Cardiac muscle cell (in vitro differentiated cells and primary cell): Measurements from ENCODE around the gene DOK3. TPM values are rescaled to one million over a fixed set of nuclear protein-coding genes. Genes with fewer than 3 reads are reported as not detected.

Experiments
- DNase-seq, 2 donors: peaks; one replicate each; pipeline versions ENCODE4 v3.0.0 to v3.0.0-alpha.2; 2010 to 2017; ENCODE audit warnings: low read depth in 1 of 2, low spot score in 1 of 2
- H3K27ac ChIP-seq: fragments of 200-600 bp; sonication (generic); 2 replicates; pipeline ENCODE4 v1.5.1; 2016
- H3K27me3 ChIP-seq: fragments of 200-600 bp; sonication (generic); 2 replicates; pipeline ENCODE4 v1.6.0; 2016; ENCODE audit warnings: control low read depth
- H3K36me3 ChIP-seq: fragments of 200-600 bp; sonication (generic); 2 replicates; pipeline ENCODE4 v1.5.1; 2016; ENCODE audit warnings: control low read depth
- H3K4me1 ChIP-seq: fragments of 200-600 bp; sonication (generic); 2 replicates; pipeline ENCODE4 v1.8.1; 2017; ENCODE audit warnings: low read depth, mild to moderate bottlenecking, mixed run types
- H3K4me3 ChIP-seq: fragments of 200-600 bp; sonication (generic); 2 replicates; pipeline ENCODE4 v1.5.1; 2016; ENCODE audit warnings: mild to moderate bottlenecking
- H3K9me3 ChIP-seq: fragments of 200-600 bp; sonication (generic); 2 replicates; pipeline ENCODE4 v1.5.1; 2017; ENCODE audit warnings: low read depth, mild to moderate bottlenecking, control low read depth
- polyA plus RNA-seq: library from polyadenylated mRNA; unstranded; fragments of >200 nt; fragmentation: Nextera tagmentation; extraction: Ambion mirVana; gene quantifications from 2 replicates; pipeline ENCODE4 v1.2.1, GENCODE V29; 2016
- total RNA-seq: library from RNA; depleted of rRNA; stranded (reverse); fragments of >200 nt; gene quantifications from 2 replicates; pipeline ENCODE4 v1.2.3, GENCODE V29; 2016
- TF ChIP-seq, protein P1 (sequence below): IDR thresholded peaks from 2 replicates; pipeline ENCODE4 v1.5.1; 2012; ENCODE audit warnings: low read depth, mild to moderate bottlenecking, low read length

Gene DOK3
- total and polyA plus RNA-seq, 2 experiments from 2014 or later, result 2.4 to 3.7 TPM

DNA sequence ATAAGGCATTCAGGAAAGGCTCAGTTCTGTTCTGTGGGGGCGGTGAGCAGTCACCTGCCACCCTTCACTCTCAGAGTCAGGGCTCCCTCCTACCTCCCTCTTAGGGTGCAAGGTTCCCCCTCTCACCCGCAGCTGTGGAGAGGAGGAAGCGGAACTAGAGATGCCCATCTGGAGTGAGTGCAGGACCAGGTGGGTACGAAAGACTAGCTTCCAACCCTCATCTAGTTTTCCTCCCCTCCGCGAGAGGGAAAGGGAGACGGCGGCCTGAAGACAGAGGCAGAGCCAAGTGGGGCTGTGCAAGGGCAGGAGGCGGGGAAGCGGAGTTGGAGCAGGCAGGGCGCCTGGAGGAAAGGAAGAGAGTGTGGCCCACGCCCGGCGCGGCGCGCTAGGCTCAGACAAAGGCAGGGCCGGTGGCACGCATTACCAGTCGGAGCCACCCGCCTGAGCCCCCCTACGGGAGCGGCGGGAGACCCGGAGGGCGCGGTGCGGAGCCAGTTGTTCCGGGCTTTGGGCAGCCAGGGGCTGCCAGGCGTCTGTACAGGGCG is 55.7 kb downstream of the DOK3 start:
- H3K4me1 ChIP-seq, result peaks cover 9% of the 10 kb centered on the region
- H3K9me3 ChIP-seq, result no peaks in the 10 kb centered on the region
- peaks cover 2% of the 10 kb centered on the region for H3K36me3 ChIP-seq
- peak; percentile 46 to 52 for DNase-seq
- peak overlapping the region; percentile 54 for H3K4me3 ChIP-seq
- H3K27ac ChIP-seq, result no peak overlapping the region
- H3K27me3 ChIP-seq, result peaks cover 8% of the 10 kb centered on the region
- TF ChIP-seq, protein P1, sequence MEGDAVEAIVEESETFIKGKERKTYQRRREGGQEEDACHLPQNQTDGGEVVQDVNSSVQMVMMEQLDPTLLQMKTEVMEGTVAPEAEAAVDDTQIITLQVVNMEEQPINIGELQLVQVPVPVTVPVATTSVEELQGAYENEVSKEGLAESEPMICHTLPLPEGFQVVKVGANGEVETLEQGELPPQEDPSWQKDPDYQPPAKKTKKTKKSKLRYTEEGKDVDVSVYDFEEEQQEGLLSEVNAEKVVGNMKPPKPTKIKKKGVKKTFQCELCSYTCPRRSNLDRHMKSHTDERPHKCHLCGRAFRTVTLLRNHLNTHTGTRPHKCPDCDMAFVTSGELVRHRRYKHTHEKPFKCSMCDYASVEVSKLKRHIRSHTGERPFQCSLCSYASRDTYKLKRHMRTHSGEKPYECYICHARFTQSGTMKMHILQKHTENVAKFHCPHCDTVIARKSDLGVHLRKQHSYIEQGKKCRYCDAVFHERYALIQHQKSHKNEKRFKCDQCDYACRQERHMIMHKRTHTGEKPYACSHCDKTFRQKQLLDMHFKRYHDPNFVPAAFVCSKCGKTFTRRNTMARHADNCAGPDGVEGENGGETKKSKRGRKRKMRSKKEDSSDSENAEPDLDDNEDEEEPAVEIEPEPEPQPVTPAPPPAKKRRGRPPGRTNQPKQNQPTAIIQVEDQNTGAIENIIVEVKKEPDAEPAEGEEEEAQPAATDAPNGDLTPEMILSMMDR, result no peak

DNA sequence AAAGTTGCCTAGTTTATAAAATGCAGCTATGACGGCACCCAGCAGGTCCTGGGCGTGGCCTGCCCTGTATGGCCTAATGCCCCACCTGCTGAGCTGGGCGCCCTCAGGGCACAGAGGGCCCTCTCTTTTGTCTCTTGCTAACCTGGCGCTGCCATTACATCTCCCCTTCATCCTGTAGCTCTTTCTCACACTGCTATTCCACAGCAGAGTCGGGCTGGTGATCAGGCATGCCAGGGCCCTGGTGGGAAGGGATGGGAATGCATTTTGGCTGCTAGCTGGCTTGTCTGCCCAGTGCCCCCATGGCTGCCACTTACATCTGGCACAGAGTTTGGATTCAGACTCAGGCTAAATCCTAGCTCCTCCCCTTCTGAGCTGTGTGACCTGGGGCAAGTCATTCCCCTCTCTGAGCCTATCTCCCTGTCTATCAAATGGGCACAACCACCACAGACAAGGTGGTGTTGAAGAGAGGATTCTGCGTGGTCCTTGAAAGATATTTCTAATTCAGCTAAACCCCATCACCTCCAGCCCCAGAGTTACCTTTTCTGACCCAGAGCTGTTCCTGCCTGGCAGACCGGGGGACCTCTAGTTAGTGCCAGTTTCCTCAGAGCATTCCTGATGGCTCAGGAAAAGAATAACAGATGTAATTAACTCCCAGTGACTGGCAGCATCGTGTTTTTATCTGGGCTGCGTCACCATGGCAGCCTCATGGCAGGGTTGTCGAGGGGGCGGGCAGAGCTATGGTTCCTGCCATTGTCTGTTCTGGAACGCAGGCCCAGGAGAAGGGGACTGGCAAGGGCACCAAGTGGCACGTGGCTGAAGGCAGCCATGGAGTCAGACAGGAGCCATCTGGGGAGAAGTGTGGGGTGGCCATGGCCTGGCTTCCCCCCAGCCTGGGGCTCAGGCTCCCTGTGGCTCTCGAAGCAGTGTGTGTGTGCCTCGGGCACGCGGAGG is 56.7 kb downstream of the DOK3 start:
- peaks cover 8% of the 10 kb centered on the region for H3K27me3 ChIP-seq
- TF ChIP-seq, protein P1, result no peak
- no peaks in the 10 kb centered on the region for H3K9me3 ChIP-seq
- no peaks in the 10 kb centered on the region for H3K36me3 ChIP-seq
- no peak overlapping the region for H3K4me3 ChIP-seq
- H3K4me1 ChIP-seq, result peaks cover 9% of the 10 kb centered on the region
- no peak for DNase-seq
- H3K27ac ChIP-seq, result no peak overlapping the region

Other genes with a start within 250 kb of the DOK3 start
- 69.2 and 94.7 TPM in 2 replicates for gene RAB24, start 206.1 kb downstream of the DOK3 start, total RNA-seq
- gene RAB24, start 206.1 kb downstream of the DOK3 start, polyA plus RNA-seq, result 70.7 and 81.5 TPM in 2 replicates
- gene PRELID1, start 206.0 kb downstream of the DOK3 start, total RNA-seq, result 86.0 and 156 TPM in 2 replicates
- 134 and 185 TPM in 2 replicates for gene PRELID1, start 206.0 kb downstream of the DOK3 start, polyA plus RNA-seq
- gene MXD3, start 197.9 kb downstream of the DOK3 start, total RNA-seq, result 15.2 and 112 TPM in 2 replicates
- 7.3 and 50.5 TPM in 2 replicates for gene MXD3, start 197.9 kb downstream of the DOK3 start, polyA plus RNA-seq
- 163 and 198 TPM in 2 replicates for gene LMAN2, start 158.2 kb downstream of the DOK3 start, total RNA-seq
- 213 and 261 TPM in 2 replicates for gene LMAN2, start 158.2 kb downstream of the DOK3 start, polyA plus RNA-seq
- gene RGS14, start 151.9 kb downstream of the DOK3 start, total RNA-seq, result 68.1 and 139 TPM in 2 replicates
- gene RGS14, start 151.9 kb downstream of the DOK3 start, polyA plus RNA-seq, result 33.6 and 76.5 TPM in 2 replicates
- gene SLC34A1, start 125.4 kb downstream of the DOK3 start, total RNA-seq, result not detected in 2 replicates
- gene SLC34A1, start 125.4 kb downstream of the DOK3 start, polyA plus RNA-seq, result not detected in 2 replicates
- gene PFN3, start 109.2 kb downstream of the DOK3 start, total RNA-seq, result not detected in 2 replicates
- gene PFN3, start 109.2 kb downstream of the DOK3 start, polyA plus RNA-seq, result not detected in 2 replicates
- gene F12, start 100.3 kb downstream of the DOK3 start, total RNA-seq, result 3.4 and 4.6 TPM in 2 replicates
- 5.0 and 13.6 TPM in 2 replicates for gene F12, start 100.3 kb downstream of the DOK3 start, polyA plus RNA-seq
- gene GRK6, start 83.2 kb downstream of the DOK3 start, total RNA-seq, result 43.7 and 62.1 TPM in 2 replicates
- gene GRK6, start 83.2 kb downstream of the DOK3 start, polyA plus RNA-seq, result 39.6 and 62.0 TPM in 2 replicates
- 26.4 and 29.0 TPM in 2 replicates for gene PRR7, start 63.0 kb downstream of the DOK3 start, total RNA-seq
- gene PRR7, start 63.0 kb downstream of the DOK3 start, polyA plus RNA-seq, result 27.1 and 29.2 TPM in 2 replicates
- 258 and 295 TPM in 2 replicates for gene DBN1, start 36.2 kb downstream of the DOK3 start, total RNA-seq
- gene DBN1, start 36.2 kb downstream of the DOK3 start, polyA plus RNA-seq, result 147 and 185 TPM in 2 replicates
- 165 and 255 TPM in 2 replicates for gene PDLIM7, start 12.2 kb downstream of the DOK3 start, total RNA-seq
- 328 and 537 TPM in 2 replicates for gene PDLIM7, start 12.2 kb downstream of the DOK3 start, polyA plus RNA-seq
- 183 and 223 TPM in 2 replicates for gene DDX41, start 7.1 kb upstream of the DOK3 start, total RNA-seq
- gene DDX41, start 7.1 kb upstream of the DOK3 start, polyA plus RNA-seq, result 107 and 109 TPM in 2 replicates
- 62.2 and 80.9 TPM in 2 replicates for gene FAM193B, start 44.7 kb upstream of the DOK3 start, total RNA-seq
- 67.4 and 80.2 TPM in 2 replicates for gene FAM193B, start 44.7 kb upstream of the DOK3 start, polyA plus RNA-seq
- 146 and 176 TPM in 2 replicates for gene TMED9, start 82.4 kb upstream of the DOK3 start, total RNA-seq
- gene TMED9, start 82.4 kb upstream of the DOK3 start, polyA plus RNA-seq, result 228 and 317 TPM in 2 replicates
- gene B4GALT7, start 90.3 kb upstream of the DOK3 start, total RNA-seq, result 29.0 and 44.3 TPM in 2 replicates
- gene B4GALT7, start 90.3 kb upstream of the DOK3 start, polyA plus RNA-seq, result 31.6 and 42.3 TPM in 2 replicates